Left renal pelvis (tissue), 4 donors: ENCODE measurements around the gene CAPN8. TPM values are rescaled to one million over a fixed set of nuclear protein-coding genes. Genes with fewer than 3 reads are reported as not detected.
A peak's percentile ranks its signal among the peaks of the same experiment; 100 is the strongest.

Experiments
- DNase-seq, 4 donors: peaks; one replicate each; pipeline ENCODE4 v3.0.0-alpha.2; 2013; ENCODE audit warnings: low read depth in 4 of 4, low spot score in 3 of 4
- polyA plus RNA-seq, 4 donors: library from polyadenylated mRNA; unstranded; fragments of 120-200 nt; gene quantifications; one replicate each; pipeline ENCODE4 v1.2.1, GENCODE V29; 2013; ENCODE audit not compliant: insufficient read length in 4 of 4

Gene CAPN8
- polyA plus RNA-seq, 4 donors = 0.20 to 4.0 (median 2.0) TPM

- no peak for DNase-seq
These were observed 37.5 kb upstream of the CAPN8 start for GRCh38 chr1:223702735-223703667.

DNA sequence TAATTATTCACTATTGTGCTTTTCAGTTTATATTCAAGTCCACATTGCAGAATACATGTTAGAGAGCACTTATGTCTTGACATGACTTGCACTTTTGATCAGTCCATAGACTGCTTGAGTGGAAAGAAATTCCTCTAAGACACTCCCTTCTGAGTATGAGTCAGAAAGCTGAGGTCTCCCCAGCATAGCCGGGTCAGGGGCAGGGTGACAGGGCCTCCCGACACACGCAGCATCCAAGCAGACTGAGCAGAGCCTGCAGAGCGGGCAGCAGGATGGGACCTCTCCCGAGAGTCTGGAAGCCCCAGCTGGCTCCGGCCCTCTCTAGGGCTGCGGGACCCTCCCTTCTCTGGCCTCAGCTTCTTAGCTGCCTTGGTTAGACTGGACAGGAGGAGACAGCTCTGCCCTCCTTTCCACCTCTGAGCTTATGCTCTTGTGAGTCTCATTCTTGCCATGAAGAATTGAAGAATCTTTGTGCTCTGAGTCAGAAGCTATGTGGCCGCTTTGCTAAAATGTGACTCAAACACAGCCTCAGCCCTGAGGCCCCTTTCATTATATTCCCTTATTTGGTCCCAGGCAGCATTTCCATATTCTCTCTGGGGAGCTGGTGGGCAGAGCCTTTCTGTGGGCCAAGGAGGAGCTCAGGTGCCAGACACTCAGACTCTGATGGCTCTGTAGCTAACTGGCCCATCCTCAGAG lies 35.6 kb upstream of the CAPN8 start:
- DNase-seq = no peak

GRCh38 chr1:223700388-223700918 lies 35.0 kb upstream of the CAPN8 start:
- DNase-seq = no peak

- no peak for DNase-seq
These were observed 30.4 kb upstream of the CAPN8 start for GRCh38 chr1:223695941-223696340.

DNA sequence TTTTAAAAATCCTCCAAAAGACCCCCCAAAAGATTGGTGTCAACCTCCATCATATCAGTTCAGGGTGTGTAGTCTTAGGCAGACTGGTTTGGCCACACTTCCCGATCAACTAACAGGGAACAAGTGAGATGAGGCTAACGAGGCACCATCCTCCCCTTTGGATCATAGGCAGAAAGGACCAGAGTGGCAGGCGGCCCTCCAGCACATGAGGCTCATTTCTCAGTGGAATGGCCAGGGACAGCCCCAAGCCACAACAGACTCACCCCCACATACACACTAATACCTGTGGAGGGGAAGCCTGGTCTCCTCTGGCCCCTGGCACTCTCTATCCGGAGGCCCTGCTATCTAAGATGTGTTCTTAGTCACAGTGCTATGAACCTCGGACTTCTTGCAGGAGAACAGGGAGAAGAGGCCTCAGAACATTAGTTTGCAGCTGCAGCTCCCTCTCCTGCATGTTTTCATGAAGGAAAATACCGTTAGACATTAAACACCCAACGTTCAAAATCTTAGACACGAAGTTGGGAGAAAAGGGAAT lies 29.6 kb upstream of the CAPN8 start:
- no peak for DNase-seq

GRCh38 chr1:223691121-223691520 lies 25.6 kb upstream of the CAPN8 start:
- DNase-seq = no peak

DNA sequence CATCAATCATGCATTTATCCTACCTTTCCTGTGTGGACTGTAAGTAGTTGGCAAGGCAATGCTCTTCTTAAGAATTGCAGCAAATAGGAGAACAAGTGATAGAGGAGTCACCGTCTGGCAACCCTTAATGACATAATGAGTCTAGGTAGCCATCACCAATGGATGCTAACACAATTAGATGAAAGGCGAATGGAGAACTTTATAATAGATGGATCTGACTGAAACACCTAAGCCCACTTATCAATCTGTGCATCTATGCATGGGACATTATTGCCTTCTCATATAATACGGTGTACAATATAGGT lies 18.9 kb upstream of the CAPN8 start:
- DNase-seq = no peak

GRCh38 chr1:223683586-223684487 lies 18.3 kb upstream of the CAPN8 start:
- DNase-seq = peak in 3 of 4 donors; percentile 68 to 75 (median 71)

DNA sequence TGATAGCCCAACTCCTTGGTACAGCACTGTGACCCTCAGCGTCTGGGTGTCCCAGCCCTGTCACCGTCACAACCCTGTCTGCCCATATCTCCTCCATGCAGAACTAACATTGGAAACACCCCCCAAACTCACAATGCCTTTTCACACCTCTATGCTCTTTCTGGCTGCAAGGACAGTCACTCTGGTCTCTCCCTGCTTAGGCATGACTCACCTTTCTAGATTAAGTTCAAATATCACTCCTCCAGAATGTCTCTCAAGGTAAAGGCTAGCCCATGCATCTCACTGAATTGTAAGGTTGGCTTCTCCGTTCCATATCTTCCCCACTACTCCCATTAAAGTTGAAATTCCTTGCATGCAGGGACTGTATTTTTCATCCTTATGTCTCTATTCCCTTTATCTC lies 17.0 kb upstream of the CAPN8 start:
- DNase-seq = no peak

- no peak for DNase-seq
These were observed 14.7 kb upstream of the CAPN8 start for GRCh38 chr1:223680188-223680587.

- DNase-seq = no peak
These were observed 13.3 kb upstream of the CAPN8 start for GRCh38 chr1:223678841-223679240.

- DNase-seq = no peak
These were observed 8.8 kb upstream of the CAPN8 start for GRCh38 chr1:223674119-223674890.

GRCh38 chr1:223670458-223671159 lies 5.1 kb upstream of the CAPN8 start:
- peak in 1 of 4 donors; percentile 21 for DNase-seq

- no peak for DNase-seq
These were observed 3.7 kb upstream of the CAPN8 start for GRCh38 chr1:223669003-223669795.

- DNase-seq = no peak
These were observed 2.1 kb upstream of the CAPN8 start for GRCh38 chr1:223667484-223668182.

DNA sequence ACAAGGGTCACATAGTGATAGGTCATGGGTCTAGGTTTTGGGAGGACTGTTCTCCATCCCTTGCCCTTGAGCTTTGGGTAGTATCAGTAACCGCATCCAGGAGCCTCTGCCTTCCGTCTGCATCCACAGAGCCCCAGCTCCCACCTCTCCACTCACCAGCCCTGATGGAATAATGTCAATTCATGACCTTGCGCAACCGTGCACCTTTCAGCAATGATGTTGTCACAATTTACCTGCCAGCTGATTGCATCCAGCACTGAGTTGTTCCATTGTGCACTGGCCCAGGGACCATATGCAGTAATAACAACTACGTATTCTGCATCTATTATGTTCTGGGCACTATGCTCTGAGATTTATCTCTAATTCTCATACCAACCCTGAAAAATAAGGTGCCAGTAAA lies 1.4 kb downstream of the CAPN8 start:
- DNase-seq = no peak

GRCh38 chr1:223662943-223663342 lies 2.6 kb downstream of the CAPN8 start:
- DNase-seq = no peak

- no peak for DNase-seq
These were observed 5.8 kb downstream of the CAPN8 start for GRCh38 chr1:223659711-223660110.
